HL-60 (cell line): ENCODE results near the gene ATF7IP.

ENCODE experiments used
- CTCF ChIP-seq: IDR thresholded peaks from one replicate; pipeline ENCODE4 v1.5.1; 2011; ENCODE audit warnings: low read length, control low read depth, inconsistent platforms; ENCODE audit not compliant: insufficient read depth
- GABPA ChIP-seq: IDR thresholded peaks from 2 replicates; pipeline ENCODE4 v1.6.1; 2012; ENCODE audit warnings: low read depth
- POLR2AphosphoS5 ChIP-seq: IDR thresholded peaks from 2 replicates; pipeline ENCODE4 v1.6.1; 2012; ENCODE audit warnings: low read depth
- REST ChIP-seq: IDR thresholded peaks from 2 replicates; pipeline ENCODE4 v1.6.1; 2012; ENCODE audit warnings: low read depth; ENCODE audit not compliant: insufficient replicate concordance

GRCh38 chr12:14416658-14417057, 51.2 kb downstream of the ATF7IP start:
- no peak for TF ChIP-seq CTCF
- TF ChIP-seq REST, result no peak
- TF ChIP-seq POLR2AphosphoS5, result no peak
- no peak for TF ChIP-seq GABPA
